ENCODE results near the gene DDAH2.

DDAH2 gene

GRCh38 chr6:31763619-31763940 lies 34.5 kb upstream of the DDAH2 start:
- H3K36me3 ChIP-seq, result no peaks in the 10 kb centered on the region
- TF ChIP-seq CTCF (IDR thresholded peaks at IDR 0.05; ENCODE audit: low read depth, low read length), result no peak
- no peaks in the 10 kb centered on the region for H3K9me3 ChIP-seq
- no peaks in the 10 kb centered on the region for H3K4me1 ChIP-seq
- H3K27me3 ChIP-seq, result no peaks in the 10 kb centered on the region
- no peak overlapping the region for H3K4me3 ChIP-seq (ENCODE audit: low read depth, low read length)
- DNase-seq, result no peak

DNA sequence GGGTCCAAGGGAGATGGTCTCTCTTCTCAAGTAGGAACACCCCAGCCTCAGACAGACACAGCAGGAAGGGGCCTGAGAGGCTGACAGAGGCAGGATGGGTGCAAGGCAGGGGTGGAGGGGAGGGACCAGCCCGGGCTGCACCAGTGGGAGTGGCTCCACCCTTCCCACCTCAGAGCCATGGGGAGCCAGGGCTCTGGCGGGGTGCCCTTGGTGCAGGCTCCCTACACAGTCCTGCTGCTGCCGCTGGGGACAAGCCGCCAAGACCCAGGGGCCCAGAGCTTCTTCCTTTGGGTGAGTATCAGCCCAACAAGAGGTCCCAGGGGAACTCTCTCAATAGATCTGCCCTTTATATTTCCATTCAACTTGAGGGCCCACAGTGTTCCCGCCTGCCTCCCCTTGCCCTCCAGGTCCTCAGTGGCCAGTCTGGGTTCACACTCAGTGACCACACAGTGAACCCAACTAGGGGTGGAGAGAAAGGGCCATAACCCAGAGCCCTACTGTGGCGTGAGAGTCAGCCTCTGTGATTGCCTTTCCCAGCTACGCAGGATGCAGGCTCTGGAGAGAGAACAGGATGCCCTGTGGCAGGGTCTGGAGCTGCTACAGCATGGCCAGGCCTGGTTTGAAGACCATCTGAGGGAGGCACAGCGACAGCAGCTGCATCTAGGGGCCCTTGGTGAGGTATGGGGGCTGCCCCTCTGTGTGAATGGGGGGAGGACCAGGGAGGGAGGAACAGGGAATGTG lies 33.9 kb upstream of the DDAH2 start:
- no peaks in the 10 kb centered on the region for H3K4me1 ChIP-seq
- H3K36me3 ChIP-seq, result no peaks in the 10 kb centered on the region
- H3K4me3 ChIP-seq (ENCODE audit: low read depth, low read length), result no peak overlapping the region
- no peak for DNase-seq
- no peaks in the 10 kb centered on the region for H3K27me3 ChIP-seq
- no peaks in the 10 kb centered on the region for H3K9me3 ChIP-seq
- TF ChIP-seq CTCF (IDR thresholded peaks at IDR 0.05; ENCODE audit: low read depth, low read length), result no peak

GRCh38 chr6:31762356-31762755 lies 33.3 kb upstream of the DDAH2 start, which contains the start of gene SAPCD1:
TSS of gene SAPCD1 (plus strand) at chr6:31762656. CDS start at chr6:31763055, 399 bp downstream.
- Histone ChIP-seq H3K4me1 (no peaks in the 10 kb centered on the region), H3K27me3 (no peaks in the 10 kb centered on the region), H3K9me3 (no peaks in the 10 kb centered on the region), H3K4me3 (ENCODE audit: low read depth, low read length) (no peak within 1 kb of the TSS), H3K36me3 (no peaks in the 10 kb centered on the region)
- no peak for DNase-seq
- TF ChIP-seq CTCF (IDR thresholded peaks at IDR 0.05; ENCODE audit: low read depth, low read length), result no peak

- no peaks in the 10 kb centered on the region for H3K36me3 ChIP-seq
- TF ChIP-seq CTCF (IDR thresholded peaks at IDR 0.05; ENCODE audit: low read depth, low read length), result no peak
Observed at GRCh38 chr6:31761343-31761742, 32.2 kb upstream of the DDAH2 start.

GRCh38 chr6:31760790-31761189 lies 31.7 kb upstream of the DDAH2 start:
- no peaks in the 10 kb centered on the region for H3K27me3 ChIP-seq
- H3K4me3 ChIP-seq (ENCODE audit: low read depth, low read length), result no peak overlapping the region
- no peaks in the 10 kb centered on the region for H3K36me3 ChIP-seq
- no peaks in the 10 kb centered on the region for H3K9me3 ChIP-seq
- DNase-seq, result no peak
- no peaks in the 10 kb centered on the region for H3K4me1 ChIP-seq
- TF ChIP-seq CTCF (IDR thresholded peaks at IDR 0.05; ENCODE audit: low read depth, low read length), result no peak

More at GRCh38 chr6:31761343-31761742, 32.2 kb upstream of the DDAH2 start:
- DNase-seq, result no peak
- Histone ChIP-seq H3K9me3 (no peaks in the 10 kb centered on the region), H3K4me1 (no peaks in the 10 kb centered on the region), H3K4me3 (ENCODE audit: low read depth, low read length) (no peak overlapping the region), H3K27me3 (no peaks in the 10 kb centered on the region)

DNA sequence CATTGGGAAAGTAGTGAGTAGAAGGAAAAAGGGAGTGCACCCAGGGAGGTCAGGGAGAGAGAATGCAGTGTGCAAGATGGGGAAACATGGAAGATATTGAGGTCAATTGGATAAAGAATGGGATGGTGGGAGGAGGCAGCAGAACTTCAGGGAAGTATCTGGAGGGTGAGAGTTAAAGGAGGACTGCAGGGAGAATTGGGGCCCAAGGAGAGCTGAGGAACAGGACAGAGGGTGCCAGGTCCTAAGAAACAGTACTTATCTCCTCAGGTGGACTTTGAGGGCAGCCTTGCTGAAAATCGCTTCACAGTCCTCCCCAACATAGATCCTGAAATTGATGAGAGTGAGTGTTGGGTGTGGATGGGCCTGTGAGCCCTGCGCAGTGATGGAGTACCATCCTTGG lies 29.2 kb upstream of the DDAH2 start:
- DNase-seq, result no peak
- Histone ChIP-seq H3K27me3 (no peaks in the 10 kb centered on the region), H3K9me3 (no peaks in the 10 kb centered on the region), H3K36me3 (no peaks in the 10 kb centered on the region), H3K4me3 (ENCODE audit: low read depth, low read length) (no peak overlapping the region), H3K4me1 (no peaks in the 10 kb centered on the region)
- TF ChIP-seq CTCF (IDR thresholded peaks at IDR 0.05; ENCODE audit: low read depth, low read length), result no peak

Measured in BE2C (cell line).